ENCODE data around the gene ARHGAP45.

- TF ChIP-seq CTCF (IDR thresholded peaks at IDR 0.05; ENCODE audit: low read depth, low read length, poor library complexity, severe bottlenecking) (no peak), EZH2phosphoT487 (IDR thresholded peaks at IDR 0.05; ENCODE audit: borderline replicate concordance, low read length) (no peak)
Observed at GRCh38 chr19:1093811-1094553, 27.0 kb downstream of the ARHGAP45 start.

All from DOHH2 (cell line).